ENCODE measurements around the gene S1PR3. TPM values are rescaled to one million over a fixed set of nuclear protein-coding genes. Genes with fewer than 3 reads are reported as not detected.

The S1PR3 gene
- total and polyA plus RNA-seq, 9 of the 15 experiments (the other 6 are each of a cell fraction or from before 2014, with no cell fraction given): 0.03 to 2.0 (median 0.29) TPM

- TF ChIP-seq ZBTB5 (IDR thresholded peaks at IDR 0.05): 0 out of 2 replicates have a peak, but pooled peaks have one; percentile 14
These were observed 17.8 kb upstream of the S1PR3 start (continued) for GRCh38 chr9:88973281-88974045.

GRCh38 chr9:88974641-88975040 lies 16.6 kb upstream of the S1PR3 start:
- in situ Hi-C loops (cut with MboI) (no loop called here), intact Hi-C loops (cut with micrococcal nuclease) (no loop called here)
- CTCF ChIA-PET (ENCODE audit: low intra/inter-chr PET ratio): no interaction called here
- Histone ChIP-seq H3K4me3 (no peak overlapping the region), H3K27me3 (ENCODE audit: control insufficient read depth in 2 of 2, insufficient read depth in 2 of 2, low read length in 2 of 2) (peaks cover 0 to 4% of the 10 kb centered on the region in 2 experiments; a peak in 1 of 5 replicates), H3K79me2 (ENCODE audit: control insufficient read depth, insufficient read depth, low read length) (no peaks in the 10 kb centered on the region), H3K9me1 (ENCODE audit: control insufficient read depth, insufficient read depth, low read length) (no peaks in the 10 kb centered on the region), H2AFZ (ENCODE audit: low read depth, low read length) (no peak overlapping the region), H3K4me2 (ENCODE audit: insufficient read depth, low read length) (no peak overlapping the region), H3K9ac (ENCODE audit: insufficient read depth in 1 of 2, low read depth in 2 of 2, low read length in 2 of 2) (no peak overlapping the region), H3K36me3 (ENCODE audit: control insufficient read depth, insufficient read depth, low read length) (no peaks in the 10 kb centered on the region), H3K4me1 (replicated peaks in 1 of 2; ENCODE audit: control insufficient read depth in 2 of 2, insufficient read depth in 2 of 2, low read length in 2 of 2) (peaks cover 0 to 3% of the 10 kb centered on the region in 2 experiments; a peak in 1 of 5 replicates), H3K27ac (ENCODE audit: extremely low read depth, low read depth, low read length) (no peak overlapping the region), H3K9me3 (replicated peaks; ENCODE audit: control insufficient read depth, insufficient read depth, low read depth, low read length) (no peaks in the 10 kb centered on the region), H4K20me1 (replicated peaks; ENCODE audit: control insufficient read depth, insufficient read depth, low read length) (no peaks in the 10 kb centered on the region)
- POLR2A ChIA-PET: no interaction called here
- DNase-seq (ENCODE audit: extremely low read depth in 1 of 4, low spot score in 3 of 4) (no peak), FAIRE-seq (no peak), ATAC-seq (no peak)
- no TSS peak for BruUV-seq (replicated peaks)
- 58% methylated on average over 7 of the region's 7 CpGs for WGBS (ENCODE audit: insufficient coverage, low coverage, missing lambda C conversion rate)
- no peak for TF ChIP-seq ZNF280B (CRISPR knock-in tag; IDR thresholded peaks at IDR 0.05)
- TF ChIP-seq, protein P1, sequence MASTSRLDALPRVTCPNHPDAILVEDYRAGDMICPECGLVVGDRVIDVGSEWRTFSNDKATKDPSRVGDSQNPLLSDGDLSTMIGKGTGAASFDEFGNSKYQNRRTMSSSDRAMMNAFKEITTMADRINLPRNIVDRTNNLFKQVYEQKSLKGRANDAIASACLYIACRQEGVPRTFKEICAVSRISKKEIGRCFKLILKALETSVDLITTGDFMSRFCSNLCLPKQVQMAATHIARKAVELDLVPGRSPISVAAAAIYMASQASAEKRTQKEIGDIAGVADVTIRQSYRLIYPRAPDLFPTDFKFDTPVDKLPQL (IDR thresholded peaks at IDR 0.05; ENCODE audit: extremely low read depth, insufficient read length): no peak
- no peak for TF ChIP-seq EGR1 (conservative IDR thresholded peaks at IDR 0.05)
- no peak for TF ChIP-seq FOXK2 (conservative IDR thresholded peaks at IDR 0.05 in 1 of 2, IDR thresholded peaks at IDR 0.05 in 1 of 2; ENCODE audit: low read depth in 2 of 2)
- no peak for TF ChIP-seq ZFP1 (CRISPR knock-in tag; IDR thresholded peaks at IDR 0.05)
- no peak for TF ChIP-seq E2F6 (IDR thresholded peaks at IDR 0.05; ENCODE audit: borderline replicate concordance in 1 of 2, extremely low read depth in 1 of 2, insufficient read depth in 1 of 2, insufficient read length in 1 of 2, low read depth in 1 of 2, low read length in 1 of 2, poor library complexity in 1 of 2, severe bottlenecking in 1 of 2)
- TF ChIP-seq ADNP (tag; IDR thresholded peaks at IDR 0.05): no peak
- no peak for TF ChIP-seq ZNF707 (CRISPR knock-in tag; conservative IDR thresholded peaks at IDR 0.05)
- no peak for TF ChIP-seq ZNF3 (CRISPR knock-in tag; IDR thresholded peaks at IDR 0.05)
- no peak for TF ChIP-seq KDM4B (IDR thresholded peaks at IDR 0.05; ENCODE audit: borderline replicate concordance in 2 of 2, low read depth in 1 of 2)
- TF ChIP-seq TRIM28 (IDR thresholded peaks at IDR 0.05): no peak
- TF ChIP-seq RBM22 (IDR thresholded peaks at IDR 0.05; ENCODE audit: low read depth, low read length, poor library complexity, severe bottlenecking): no peak
